Psoas muscle (tissue), 8 donors: Measurements from ENCODE around the gene ZNF273. TPM values are rescaled to one million over a fixed set of nuclear protein-coding genes. Genes with fewer than 3 reads are reported as not detected.

Experiments
- ATAC-seq, 4 donors: fragments of 200-7000 bp; cut with Tn5 transposase; one replicate each; pipeline ENCODE4 v1.9.1; 2020; ENCODE audit warnings: moderate library complexity in 3 of 4, mild to moderate bottlenecking in 2 of 4
- DNase-seq, 2 donors: peaks; one replicate each; pipeline ENCODE4 v3.0.0-alpha.2; 2020
- H3K27ac ChIP-seq: fragments of 200-600 bp; one replicate; pipeline ENCODE4 v1.8.0; 2022
- H3K27me3 ChIP-seq, 3 donors: fragments of 200-600 bp in 1 of 3; one replicate each; pipeline versions ENCODE4 v1.6.1 to v1.8.0; 2013 to 2022; ENCODE audit warnings: low read length in 2 of 3, mild to moderate bottlenecking in 2 of 3, moderate library complexity in 1 of 3; ENCODE audit not compliant: insufficient read depth in 3 of 3
- H3K36me3 ChIP-seq, 2 donors: fragments of 200-600 bp in 1 of 2; one replicate each; pipeline versions ENCODE4 v1.6.1 to v1.8.0; 2013 to 2022; ENCODE audit warnings: low read depth in 1 of 2, mild to moderate bottlenecking in 1 of 2, moderate library complexity in 1 of 2; ENCODE audit not compliant: insufficient read depth in 1 of 2
- H3K4me1 ChIP-seq: fragments of 200-600 bp; one replicate; pipeline ENCODE4 v1.8.0; 2022
- H3K4me3 ChIP-seq: fragments of 200-600 bp; one replicate; pipeline ENCODE4 v1.8.0; 2022; ENCODE audit warnings: mild to moderate bottlenecking
- H3K9me3 ChIP-seq: fragments of 200-600 bp; one replicate; pipeline ENCODE4 v1.8.0; 2022
- CTCF ChIP-seq: fragments of 200-600 bp; IDR thresholded peaks from one replicate; pipeline ENCODE4 v1.8.0; 2022; ENCODE audit warnings: antibody characterized with exemption
- WGBS, 3 donors: extraction: QIAGEN DNeasy Blood & Tissue Kit; methylation state at CpG; one replicate each; pipeline versions ENCODE4 v1.1.6 to v1.1.7; 2013; 5-methylcytosine and 5-hydroxymethylcytosine counted together
- intact Hi-C, 2 donors: fragments of 100-400 bp; cut with DNase I; formaldehyde crosslinking; loops; one replicate each; pipeline versions ENCODE4 v1.11.0 to v1.14.2; 2022
- polyA plus RNA-seq, 3 donors: library from polyadenylated mRNA; stranded (reverse); fragments of 200-250 nt; gene quantifications; one replicate each; pipeline ENCODE4 v1.2.3, GENCODE V29; 2013
- total RNA-seq, 4 donors: library from RNA; stranded (reverse); fragmentation: NEBNext Ultra II Directional in 2 of 4; extraction: Animal tissue kit (Norgen Biotek cat#: 25700) in 2 of 4; gene quantifications; one replicate each; pipeline versions ENCODE4 v1.2.1 to v1.2.4, GENCODE V29; 2021 to 2023
- donor health status: healthy with polysubstance abuse.
- donor health status: DM: no; HTN: no; CAD: no; lungs with moderate emphysema.
- donor health status: Bipolar disorder and iron deficiency.
- donor health status: healthy.
- donor health status: DM: yes; HTN: yes; CAD: no.
- donor health status: DM: no; HTN: no; CAD: no.
- donor health status: DM: no; HTN: no; CAD: no.
- donor health status: DM: yes; HTN: yes; CAD: no.

ZNF273 gene
- total and polyA plus RNA-seq, 7 donors = 0.96 to 3.0 (median 1.5) TPM

- ATAC-seq (peak; percentile 75 to 88 (median 82)), DNase-seq (no peak)
- Histone ChIP-seq H3K9me3 (no peaks in the 10 kb centered on the region), H3K36me3 (no peaks in the 10 kb centered on the region), H3K27me3 (peaks cover 0 to 12% (median 0%) of the 10 kb centered on the region in 3 donors), H3K27ac (peak overlapping the region; percentile 78), H3K4me1 (peaks cover 9% of the 10 kb centered on the region), H3K4me3 (peak overlapping the region; percentile 16)
- intact Hi-C loops = loop anchor here in 1 of 2 donors (2.0 kb wide), 1 partner anchor 355 kb away; no protein-coding TSS in a partner anchor
- 3 to 12% (median 4%) methylated on average over 1 of the region's 1 CpG for WGBS, 3 donors
- peak; percentile 92 for TF ChIP-seq CTCF
Observed at GRCh38 chr7:64951250-64951848, 48.3 kb downstream of the ZNF273 start.

DNA sequence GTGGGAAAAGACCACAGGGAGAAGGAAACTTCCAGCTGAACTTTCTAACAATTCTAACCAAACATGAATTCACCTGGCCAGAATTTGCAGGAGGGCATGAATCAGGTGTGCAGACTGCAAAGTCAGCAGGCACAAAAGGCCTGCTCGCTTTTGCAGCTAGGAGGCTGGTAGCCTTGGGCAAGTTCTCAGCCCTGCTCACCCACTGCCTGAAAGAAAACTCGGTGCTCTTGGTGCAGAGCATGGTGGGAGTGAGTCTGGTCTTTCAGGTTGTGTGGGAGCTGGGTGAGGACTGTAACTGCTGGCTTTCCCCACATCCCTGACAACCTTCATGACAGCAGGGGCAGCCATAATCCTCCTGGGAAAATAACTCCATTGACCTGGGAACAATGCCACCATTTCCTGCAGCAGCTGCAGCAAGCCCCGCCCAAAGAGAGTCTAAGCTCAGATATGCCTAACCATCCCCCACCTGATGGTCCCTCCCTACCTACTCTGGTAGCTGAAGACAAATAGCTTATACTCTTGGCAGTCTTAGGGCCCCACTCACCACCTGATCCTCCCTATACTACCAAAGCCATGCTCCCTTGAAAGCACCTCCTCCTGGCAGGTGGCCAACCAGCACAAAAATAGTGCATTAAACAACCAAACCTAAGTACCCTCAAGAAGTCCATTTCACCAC is 56.1 kb downstream of the ZNF273 start:
- Histone ChIP-seq H3K4me3 (no peak overlapping the region), H3K4me1 (no peaks in the 10 kb centered on the region), H3K36me3 (no peaks in the 10 kb centered on the region), H3K27ac (no peak overlapping the region), H3K27me3 (peaks cover 0 to under 1% (median 0%) of the 10 kb centered on the region in 3 donors), H3K9me3 (no peaks in the 10 kb centered on the region)
- no peak for TF ChIP-seq CTCF
- ATAC-seq (no peak), DNase-seq (no peak)
- intact Hi-C loops = no loop called here
- WGBS, 3 donors = 62 to 68% (median 65%) methylated on average over 3 of the region's 3 CpGs

- H3K9me3 ChIP-seq = peaks cover 3% of the 10 kb centered on the region
- no peak overlapping the region for H3K4me3 ChIP-seq
- DNase-seq (no peak), ATAC-seq (no peak)
- intact Hi-C loops = no loop called here
- no peak overlapping the region for H3K27ac ChIP-seq
- H3K36me3 ChIP-seq = no peaks in the 10 kb centered on the region
- H3K4me1 ChIP-seq = no peaks in the 10 kb centered on the region
- H3K27me3 ChIP-seq = peaks cover 0 to 3% (median 0%) of the 10 kb centered on the region in 3 donors
- no peak for TF ChIP-seq CTCF
Observed at GRCh38 chr7:64965594-64965993, 62.5 kb downstream of the ZNF273 start.

DNA sequence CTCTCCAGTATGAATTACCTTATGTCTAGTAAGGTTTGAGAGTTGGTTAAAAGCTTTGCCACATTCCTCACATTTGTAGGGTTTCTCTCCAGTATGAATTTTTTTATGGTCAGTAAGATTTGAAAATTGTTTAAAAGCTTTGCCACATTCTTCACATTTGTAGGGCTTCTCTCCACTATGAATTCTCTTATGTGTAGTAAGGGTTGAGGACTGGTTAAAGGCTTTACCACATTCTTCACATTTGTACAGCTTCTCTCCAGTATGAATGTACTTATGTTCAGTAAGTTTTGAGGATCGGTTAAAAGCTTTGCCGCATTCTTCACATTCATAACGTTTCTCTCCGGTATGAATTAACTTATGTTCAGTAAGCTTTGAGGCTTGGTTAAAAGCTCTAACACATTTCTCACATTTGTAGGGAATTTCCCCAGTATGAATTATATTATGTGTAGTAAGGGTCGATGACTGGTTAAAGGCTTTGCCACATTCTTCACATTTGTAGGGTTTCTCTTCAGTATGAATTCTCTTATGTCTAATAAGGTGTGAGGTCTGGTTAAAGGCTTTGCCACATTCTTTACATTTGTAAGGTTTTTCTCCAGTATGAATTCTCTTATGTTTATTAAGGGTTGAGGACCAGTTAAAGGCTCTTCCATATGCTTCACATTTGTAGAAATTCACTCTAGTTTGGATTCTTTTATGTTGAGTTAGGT is 75.6 kb downstream of the ZNF273 start:
- 98 to 99% (median 98%) methylated on average over 5 of the region's 5 CpGs for WGBS, 3 donors
- H3K9me3 ChIP-seq = peaks cover 68% of the 10 kb centered on the region
- H3K27me3 ChIP-seq = no peaks in the 10 kb centered on the region
- H3K36me3 ChIP-seq = peaks cover 2 to 36% of the 10 kb centered on the region in 2 donors
- DNase-seq (no peak), ATAC-seq (no peak)
- no peak for TF ChIP-seq CTCF
- intact Hi-C loops = no loop called here
- H3K4me1 ChIP-seq = no peaks in the 10 kb centered on the region
- no peak overlapping the region for H3K27ac ChIP-seq
- H3K4me3 ChIP-seq = no peak overlapping the region

Other genes with a start within 250 kb of the ZNF273 start
- gene ZNF107, start 237.1 kb upstream of the ZNF273 start, total RNA-seq = 1 to 10 TPM in 3 of 4 donors, under 1 TPM in 1; 0.91 to 1.4 (median 1.2) TPM
- gene ZNF107, start 237.1 kb upstream of the ZNF273 start, polyA plus RNA-seq = 1 to 10 TPM in 1 of 3 donors, under 1 TPM in 2; 0.38 to 1.4 (median 0.41) TPM
- 1 to 10 TPM; 3.9 to 9.7 (median 6.0) TPM for gene ZNF138, start 108.8 kb upstream of the ZNF273 start, total RNA-seq
- 10 to 100 TPM in 1 of 3 donors, 1 to 10 TPM in 2; 2.6 to 11.7 (median 3.5) TPM for gene ZNF138, start 108.8 kb upstream of the ZNF273 start, polyA plus RNA-seq
- gene ZNF117, start 87.8 kb downstream of the ZNF273 start, total RNA-seq = 1 to 10 TPM; 1.1 to 2.0 (median 1.6) TPM
- 1 to 10 TPM in 2 of 3 donors, under 1 TPM in 1; 0.58 to 3.2 (median 1.5) TPM for gene ZNF117, start 87.8 kb downstream of the ZNF273 start, polyA plus RNA-seq
- gene ERV3-1, start 103.4 kb downstream of the ZNF273 start, total RNA-seq = 1 to 10 TPM; 1.5 to 3.5 (median 3.0) TPM
- 1 to 10 TPM in 2 of 3 donors, under 1 TPM in 1; 0.80 to 7.2 (median 1.9) TPM for gene ERV3-1, start 103.4 kb downstream of the ZNF273 start, polyA plus RNA-seq